Measurements from ENCODE around the gene PRKD3.
"Not testable (repeated sequence)": the region's sequence is repeated elsewhere in the genome, so short reads cannot be mapped to it uniquely, and the experiment has no call there.

The PRKD3 gene

DNA sequence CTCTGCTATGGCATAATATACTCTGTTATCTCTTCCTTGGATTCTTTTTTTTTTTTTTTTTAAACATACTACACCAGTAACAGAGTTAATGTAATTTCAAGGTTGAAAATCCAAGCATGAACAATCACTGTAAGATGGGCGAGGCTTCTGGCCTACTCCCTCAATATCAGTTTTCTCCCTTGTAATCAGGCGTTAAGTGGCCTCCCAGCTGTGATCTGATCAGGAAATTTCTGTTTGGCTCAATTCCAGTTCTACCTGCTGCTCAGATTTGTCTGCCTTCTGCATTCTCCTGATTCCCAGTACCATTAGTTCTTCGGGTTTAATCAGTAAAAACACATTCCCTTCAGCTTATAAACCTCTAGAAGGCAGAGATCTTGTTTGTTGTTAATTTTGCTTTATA, 18.6 kb downstream of the PRKD3 start:
- DNase-seq, result no peak

GRCh38 chr2:37302701-37303252, 21.9 kb downstream of the PRKD3 start:
- no peak for DNase-seq

DNA sequence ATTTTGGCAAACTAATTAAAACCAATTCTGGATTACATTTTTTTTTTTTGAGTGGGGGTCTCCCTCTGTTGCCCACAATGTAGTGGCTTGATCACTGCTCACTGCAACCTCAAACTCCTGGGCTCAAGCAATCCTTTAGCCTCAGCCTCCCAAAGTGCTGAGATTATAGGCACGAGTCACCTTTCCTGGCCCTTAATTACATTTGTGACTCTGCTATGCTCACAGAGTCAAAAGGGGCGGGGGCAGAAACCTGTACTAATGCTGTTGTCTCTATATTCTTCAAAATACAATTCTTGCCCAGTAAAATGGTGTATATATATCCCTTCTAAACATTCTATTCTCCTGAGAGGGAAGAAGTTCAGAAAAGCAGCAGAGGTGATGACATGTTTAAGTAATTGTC, 23.2 kb downstream of the PRKD3 start:
- DNase-seq, result no peak

GRCh38 chr2:37300578-37300977, 24.1 kb downstream of the PRKD3 start:
- no peak for DNase-seq

- DNase-seq, result no peak
Measured at GRCh38 chr2:37300146-37300545, 24.5 kb downstream of the PRKD3 start.

DNA sequence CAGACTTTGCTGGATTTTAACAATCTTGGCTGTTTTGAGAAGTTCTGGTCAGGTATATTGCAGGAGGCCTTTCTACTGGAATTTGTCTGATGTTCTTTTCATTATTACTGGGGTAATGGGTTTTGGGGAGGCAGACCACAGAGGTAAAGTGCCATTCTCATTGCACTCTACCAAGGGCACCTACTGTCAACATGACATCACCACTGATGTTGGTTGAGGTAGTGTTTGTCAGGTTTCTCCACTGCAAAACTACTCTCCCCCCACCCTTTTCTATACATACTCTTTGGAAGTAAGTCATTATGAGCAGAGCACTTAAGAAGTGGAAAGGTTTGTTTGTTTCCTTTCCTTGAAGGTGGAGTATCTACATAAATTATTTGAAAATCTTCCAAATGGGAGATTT, 27.0 kb downstream of the PRKD3 start:
- no peak for DNase-seq

GRCh38 chr2:37295469-37296073, 29.1 kb downstream of the PRKD3 start:
- DNase-seq, result no peak

DNA sequence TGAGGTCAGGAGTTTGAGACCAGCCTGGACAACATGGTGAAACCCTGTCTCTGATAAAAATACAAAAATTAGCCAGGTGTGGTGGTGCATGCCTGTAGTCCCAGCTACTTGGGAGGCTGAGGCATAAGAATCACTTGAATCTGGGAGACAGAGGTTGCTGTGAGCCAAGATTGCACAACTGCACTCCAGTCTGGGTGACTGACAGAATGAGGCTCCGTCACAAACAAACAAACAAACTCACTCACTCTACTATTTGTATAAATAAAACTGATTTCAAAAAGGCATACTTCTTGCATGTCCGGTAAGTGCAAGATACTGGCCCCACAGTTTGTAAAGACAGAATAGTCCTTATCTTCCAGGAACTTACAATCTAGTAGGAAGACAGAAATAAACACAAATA, 29.8 kb downstream of the PRKD3 start:
- DNase-seq, result not testable (repeated sequence)

- DNase-seq, result no peak
Measured at GRCh38 chr2:37291680-37292079, 33.0 kb downstream of the PRKD3 start.

DNA sequence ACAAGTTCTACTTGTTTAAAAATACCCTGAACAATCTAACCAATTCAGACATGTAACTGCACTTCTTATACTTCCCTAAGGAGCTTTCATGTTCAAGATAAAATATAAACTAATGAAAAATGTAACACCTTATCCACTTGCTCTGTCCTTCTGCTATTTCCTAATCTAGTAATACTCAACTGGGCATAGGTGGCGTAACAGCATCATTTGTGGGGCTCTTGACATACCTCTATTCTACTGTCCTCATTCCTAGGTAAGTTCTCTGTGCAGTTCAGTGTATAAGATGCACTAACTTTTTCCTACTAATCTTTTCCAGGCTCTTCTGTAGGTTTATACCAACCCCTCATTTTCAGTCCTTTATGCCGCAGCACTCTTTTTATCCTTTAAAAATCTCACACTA, 36.7 kb downstream of the PRKD3 start:
- DNase-seq, result peak; percentile 16

DNA sequence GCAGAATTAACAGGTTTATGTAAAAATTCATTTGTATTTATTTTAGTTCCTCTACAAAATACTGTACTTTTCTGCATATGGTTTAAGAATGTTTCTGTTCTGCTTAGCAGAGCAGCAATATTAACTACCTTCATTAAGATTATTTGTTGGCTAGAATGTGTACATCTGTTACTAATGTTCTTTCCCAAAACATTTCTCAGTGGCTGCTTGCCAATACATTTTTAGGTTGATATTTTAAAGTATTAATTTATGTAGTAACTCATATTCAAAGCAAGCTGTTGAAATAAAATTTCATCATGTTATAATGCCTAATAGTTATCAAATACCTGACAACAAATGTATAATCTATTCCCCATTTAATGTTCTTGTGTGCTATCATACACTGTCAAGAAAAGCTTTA, 40.3 kb downstream of the PRKD3 start:
- DNase-seq, result no peak

DNA sequence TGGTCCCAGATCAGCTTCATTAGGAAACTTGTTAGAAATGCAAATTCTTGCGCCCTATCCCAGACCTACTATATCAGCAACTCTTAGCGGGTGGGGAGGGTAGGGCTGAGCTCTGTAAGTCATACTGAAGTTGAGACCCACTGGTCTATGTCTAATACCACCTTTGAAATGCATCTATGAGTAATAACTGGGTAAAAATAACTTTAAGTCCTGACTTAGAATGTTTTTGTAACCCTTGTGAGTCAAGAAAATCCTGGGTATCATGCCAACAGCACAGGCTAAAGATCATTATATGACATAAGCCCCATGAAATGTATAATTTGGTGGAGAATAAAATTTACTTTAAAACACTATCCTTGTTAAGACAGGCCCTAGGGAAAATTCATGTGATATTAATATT, 41.4 kb downstream of the PRKD3 start:
- DNase-seq, result no peak

- DNase-seq, result no peak
Measured at GRCh38 chr2:37282746-37283145, 41.9 kb downstream of the PRKD3 start.

DNA sequence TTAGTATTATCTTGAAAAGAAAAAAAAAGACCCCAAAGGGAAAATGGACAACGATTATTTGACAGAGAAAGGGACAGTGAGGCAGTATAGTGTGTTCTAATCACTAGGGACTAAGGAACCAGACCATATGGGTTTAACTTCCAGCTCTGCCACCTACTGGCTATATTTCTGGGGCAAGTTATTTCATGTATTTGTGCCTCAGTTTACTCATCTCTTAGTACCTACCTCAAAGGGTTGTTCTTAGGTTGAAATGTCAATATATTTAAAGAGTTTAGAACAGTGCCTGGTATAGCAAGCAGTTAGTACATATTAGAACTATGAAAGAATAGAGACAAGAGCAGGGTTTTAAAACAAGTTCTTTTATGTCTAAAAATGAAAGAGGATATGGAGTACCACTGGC, 42.7 kb downstream of the PRKD3 start:
- no peak for DNase-seq

DNA sequence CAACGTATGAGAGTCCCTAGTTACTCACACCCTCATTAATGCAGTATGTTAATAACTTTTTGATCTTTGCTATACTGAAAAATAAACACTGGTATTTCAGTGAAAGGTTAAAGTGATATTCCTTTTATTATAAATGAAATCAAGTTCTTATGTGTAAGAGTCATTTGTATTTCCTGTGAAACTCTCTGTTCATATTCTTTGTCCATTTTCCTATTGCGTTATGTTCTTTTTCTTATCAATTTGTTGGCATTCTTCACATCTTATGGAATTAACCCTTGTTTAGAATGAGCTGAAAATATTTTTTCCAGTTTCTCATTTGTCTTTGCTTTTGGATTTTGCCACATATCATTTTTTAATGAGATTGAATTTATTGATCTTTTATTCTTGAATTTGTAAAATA, 48.3 kb downstream of the PRKD3 start:
- DNase-seq, result no peak
